Left renal cortex interstitium (tissue), 4 donors: ENCODE measurements around the gene EFHC1. TPM values are rescaled to one million over a fixed set of nuclear protein-coding genes. Genes with fewer than 3 reads are reported as not detected.

Experiments
- DNase-seq, 4 donors: peaks; one replicate each; pipeline ENCODE4 v3.0.0-alpha.2; 2013; ENCODE audit warnings: low read depth in 4 of 4, low spot score in 2 of 4, missing footprints in 1 of 4
- polyA plus RNA-seq, 4 donors: library from polyadenylated mRNA; unstranded; fragments of 120-200 nt; gene quantifications; one replicate each; pipeline ENCODE4 v1.2.1, GENCODE V29; 2013; ENCODE audit not compliant: insufficient read length in 4 of 4

The EFHC1 gene
- polyA plus RNA-seq, 4 donors, result 41.8 to 72.1 (median 55.4) TPM

DNA sequence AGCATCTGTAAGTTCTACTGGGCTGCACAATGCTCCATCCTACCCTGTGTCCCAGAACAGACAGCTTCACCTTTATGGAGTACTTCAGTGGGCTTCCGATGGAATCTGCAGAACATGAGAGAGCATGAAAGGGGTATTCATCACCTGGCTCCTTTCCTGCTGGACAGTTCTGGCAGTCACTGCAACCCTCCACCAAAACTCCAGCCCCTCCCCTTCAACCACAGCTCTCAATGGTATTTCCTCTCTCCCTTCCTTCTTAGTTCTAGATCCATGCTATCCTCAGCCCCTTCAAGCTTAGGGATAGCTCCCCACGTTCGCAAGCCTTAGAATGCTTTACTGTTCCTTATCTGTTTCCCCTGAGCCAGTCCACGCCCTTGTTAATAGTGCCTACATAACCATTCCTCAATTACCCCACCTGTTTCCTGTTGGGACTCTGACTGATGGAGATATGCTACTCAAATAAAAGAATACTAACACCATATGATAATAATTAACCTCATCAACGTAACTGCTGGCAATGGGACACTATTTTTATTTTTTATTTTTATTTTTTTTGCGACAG lies 130.0 kb downstream of the EFHC1 start:
- DNase-seq, result no peak

- DNase-seq, result no peak
Observed at GRCh38 chr6:52550870-52551269, 130.7 kb downstream of the EFHC1 start.

- DNase-seq, result peak in 1 of 4 donors; percentile 46
Observed at GRCh38 chr6:52551483-52552277, 131.5 kb downstream of the EFHC1 start.

DNA sequence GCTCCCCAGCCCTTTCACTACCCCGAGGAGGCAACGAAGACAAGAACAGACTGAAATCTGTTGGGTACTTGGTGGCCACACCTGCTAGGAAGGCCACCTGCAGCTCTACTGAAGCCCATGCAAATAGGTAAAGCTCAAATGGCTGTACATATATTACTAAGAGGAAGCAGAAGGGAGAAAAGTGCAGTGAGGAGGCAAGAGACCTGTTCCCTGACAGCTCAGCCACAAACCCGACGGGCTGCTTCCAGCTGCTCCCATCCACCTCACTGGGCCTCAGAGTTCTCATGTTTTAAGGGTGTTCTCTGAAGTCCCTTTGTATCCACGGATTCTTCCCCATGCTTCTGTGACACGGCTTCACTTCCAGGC lies 132.1 kb downstream of the EFHC1 start:
- no peak for DNase-seq

DNA sequence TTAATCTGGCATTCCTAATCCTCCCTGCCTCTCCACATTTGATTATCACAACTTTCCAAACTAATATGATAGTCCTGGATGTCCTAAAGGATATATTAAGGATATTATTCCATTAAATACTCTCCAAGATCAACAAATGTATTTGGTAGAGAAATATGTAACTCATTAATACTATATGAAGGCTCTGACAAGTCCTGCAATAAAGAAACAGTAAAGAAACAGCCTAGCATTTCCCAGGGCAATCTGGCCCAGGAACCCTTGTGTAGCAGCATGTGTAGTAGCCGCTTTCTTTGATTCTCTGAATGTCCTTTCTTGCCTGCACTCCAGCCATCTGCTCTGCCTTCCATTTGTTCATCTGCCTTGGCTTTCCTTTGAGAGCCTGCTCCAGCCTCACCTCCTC lies 133.0 kb downstream of the EFHC1 start:
- DNase-seq, result no peak

DNA sequence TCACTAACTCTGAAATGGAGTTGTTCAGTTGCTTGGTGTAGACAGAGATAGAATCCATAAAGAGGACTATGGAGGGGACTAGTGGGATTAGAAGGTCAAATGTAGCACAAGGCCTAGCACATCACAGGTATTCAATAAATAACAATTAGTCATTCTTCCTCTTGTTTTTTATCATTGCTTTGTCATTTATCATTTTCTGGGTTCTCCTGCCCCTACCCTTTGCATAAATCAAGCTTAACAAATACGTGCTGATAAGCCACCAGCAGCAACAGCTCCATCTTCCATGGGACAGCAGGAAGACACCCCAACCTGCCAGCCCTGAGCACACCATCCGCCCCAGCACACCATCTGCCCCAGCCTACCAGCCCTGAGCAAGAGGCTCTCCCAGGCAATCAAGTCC lies 133.6 kb downstream of the EFHC1 start:
- no peak for DNase-seq

- DNase-seq, result no peak
Observed at GRCh38 chr6:52554684-52555280, 134.6 kb downstream of the EFHC1 start.

DNA sequence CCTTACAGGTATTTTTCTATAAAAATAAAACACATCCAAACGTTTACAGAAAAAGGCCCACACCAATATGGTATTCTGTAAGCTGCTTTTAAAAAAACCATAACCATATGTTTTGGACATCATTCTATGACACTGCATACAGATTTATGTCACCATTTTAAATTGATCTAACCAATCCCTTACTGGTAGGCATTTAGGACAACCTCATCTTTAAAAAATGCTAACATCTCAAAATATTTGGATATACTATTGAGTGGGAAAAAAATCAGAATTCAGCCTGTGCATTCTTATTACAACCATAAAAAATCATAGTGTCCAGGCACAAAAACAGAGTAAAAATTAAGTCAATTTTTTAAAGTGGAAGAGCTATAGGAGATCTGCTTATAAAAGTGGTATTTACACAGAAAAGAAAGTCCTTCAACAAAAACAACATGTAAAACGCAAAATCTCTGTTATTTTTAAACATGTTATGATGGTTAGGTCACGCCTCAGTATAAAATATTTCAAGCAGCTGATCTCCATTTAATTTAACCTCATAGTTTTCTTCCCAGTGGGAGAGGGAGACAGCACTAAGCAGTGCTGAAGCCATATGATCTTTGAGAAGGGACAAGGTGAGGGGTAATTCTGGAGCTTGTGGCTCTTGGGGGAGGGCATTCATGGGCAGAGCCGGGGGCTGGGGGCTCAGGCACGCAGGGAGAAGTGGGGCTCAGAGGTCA lies 135.5 kb downstream of the EFHC1 start:
- no peak for DNase-seq

DNA sequence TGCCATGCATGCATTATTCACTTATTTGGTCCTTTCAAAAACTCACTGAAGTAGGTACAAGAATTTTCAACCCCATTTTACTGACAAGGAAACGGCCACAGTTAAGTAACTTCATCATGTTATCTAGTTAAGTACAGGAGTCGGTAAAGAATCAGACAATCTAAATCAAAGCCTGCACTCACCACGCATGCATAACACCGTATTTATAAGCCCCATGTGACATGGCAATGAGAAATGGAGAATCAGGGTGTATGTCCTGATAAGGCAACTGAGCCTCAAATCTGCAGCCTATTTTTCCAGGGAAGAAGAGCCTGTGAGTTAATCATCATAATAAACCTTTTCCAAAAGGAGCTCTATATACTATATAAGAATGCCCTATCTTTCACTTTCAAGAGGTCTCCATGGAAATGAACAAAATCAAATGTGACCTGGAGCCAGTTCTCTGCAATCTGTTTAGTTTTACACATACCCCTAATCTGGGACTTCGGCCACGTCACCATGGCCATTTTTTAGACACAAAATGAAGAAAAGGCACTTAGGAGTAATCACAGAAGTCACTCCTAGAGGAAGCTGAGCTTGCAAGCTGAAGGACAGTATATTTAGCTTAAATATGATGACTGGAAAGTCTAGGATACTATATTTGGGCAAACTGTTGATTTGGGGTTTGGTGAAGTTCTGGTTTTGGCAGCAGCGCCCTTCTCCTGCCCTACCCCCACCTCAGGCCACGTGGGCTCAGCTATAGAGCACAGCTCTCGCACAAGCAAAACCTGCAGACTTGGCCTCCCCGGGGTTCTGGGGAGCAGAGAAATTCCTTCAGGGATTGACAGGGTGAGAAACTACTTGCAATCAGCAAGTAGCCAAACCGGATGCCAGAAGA lies 137.5 kb downstream of the EFHC1 start:
- no peak for DNase-seq

- no peak for DNase-seq
Observed at GRCh38 chr6:52558266-52559000, 138.3 kb downstream of the EFHC1 start.

DNA sequence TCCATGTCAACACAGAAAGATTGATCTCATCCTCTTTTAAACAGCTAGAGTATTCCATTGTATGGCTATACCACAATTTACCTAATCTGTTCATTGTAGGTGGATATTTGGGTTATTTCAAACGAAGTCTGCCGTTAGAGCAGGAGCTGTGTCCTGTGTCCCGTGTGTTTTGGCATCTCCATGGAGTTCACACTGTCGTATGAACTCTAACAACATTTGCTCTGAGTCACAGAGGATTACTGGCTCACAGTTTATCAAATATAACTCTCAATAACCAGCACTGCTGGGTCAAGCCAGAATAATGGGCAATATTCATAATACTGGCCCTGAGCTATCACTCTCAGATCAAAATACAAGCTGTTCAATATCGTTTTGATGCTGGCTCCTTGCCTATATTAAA lies 140.3 kb downstream of the EFHC1 start:
- DNase-seq, result no peak

- no peak for DNase-seq
Observed at GRCh38 chr6:52562911-52563310, 142.8 kb downstream of the EFHC1 start.

GRCh38 chr6:52564856-52565255 lies 144.7 kb downstream of the EFHC1 start:
- DNase-seq, result no peak

DNA sequence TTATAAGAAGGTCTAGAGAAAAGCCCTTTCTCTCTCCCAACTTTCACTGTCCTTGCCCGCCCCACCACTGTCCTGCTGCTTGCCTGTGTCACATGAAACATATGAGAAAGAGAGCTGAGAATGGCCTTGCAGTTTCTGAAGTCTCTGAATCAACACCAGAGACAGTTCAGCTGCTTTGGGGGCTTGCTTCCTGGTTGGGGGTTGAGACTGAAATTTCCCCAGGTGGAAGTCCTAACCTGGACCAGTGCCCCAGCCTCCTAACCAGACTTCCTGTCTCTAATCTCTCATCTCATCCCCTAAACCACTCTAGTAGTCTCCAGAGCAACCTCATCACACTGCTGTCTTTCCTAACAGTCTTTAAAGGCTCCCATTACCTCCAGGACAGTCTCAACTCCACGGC lies 146.1 kb downstream of the EFHC1 start:
- no peak for DNase-seq

DNA sequence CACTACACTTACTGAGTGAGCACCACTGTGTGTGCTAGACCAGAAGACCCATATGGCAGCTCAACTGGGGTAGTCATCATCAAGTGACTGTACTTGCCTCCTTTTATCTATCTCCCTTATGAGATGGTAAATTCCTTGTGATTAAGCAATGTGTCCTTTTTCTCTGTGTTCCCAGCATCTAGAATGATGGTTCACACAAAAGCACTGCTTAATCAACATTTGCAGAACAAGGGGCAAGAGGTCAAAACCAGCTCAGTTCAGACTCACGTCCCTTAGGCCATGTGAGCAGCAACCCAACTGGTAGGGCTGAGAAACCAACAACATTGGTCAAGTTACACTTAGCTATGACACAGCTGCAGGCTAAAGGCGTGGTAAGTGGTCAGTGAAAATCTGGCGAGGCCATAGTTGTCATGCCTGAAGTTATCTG lies 146.7 kb downstream of the EFHC1 start:
- no peak for DNase-seq

DNA sequence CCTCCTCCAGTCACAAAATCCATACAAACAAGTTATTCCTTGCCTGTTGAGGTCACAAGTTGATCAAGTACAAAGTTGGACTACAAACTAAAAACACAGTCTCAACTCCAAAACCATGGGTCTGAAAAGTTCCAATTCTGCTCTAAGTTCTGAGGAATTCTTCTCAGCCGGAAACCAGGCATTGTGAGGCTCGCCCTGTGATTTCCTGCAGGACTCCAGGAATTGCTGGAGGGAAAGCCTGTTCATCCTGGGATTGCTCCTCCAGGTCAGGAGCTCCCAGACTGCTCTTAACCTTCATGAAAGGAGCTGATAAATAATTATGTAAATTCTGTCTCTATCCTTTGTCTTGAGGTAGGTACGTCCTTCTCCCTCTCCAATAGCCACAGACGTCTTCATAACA lies 148.2 kb downstream of the EFHC1 start:
- DNase-seq, result no peak

- DNase-seq, result no peak
Observed at GRCh38 chr6:52570291-52570700, 150.2 kb downstream of the EFHC1 start.

DNA sequence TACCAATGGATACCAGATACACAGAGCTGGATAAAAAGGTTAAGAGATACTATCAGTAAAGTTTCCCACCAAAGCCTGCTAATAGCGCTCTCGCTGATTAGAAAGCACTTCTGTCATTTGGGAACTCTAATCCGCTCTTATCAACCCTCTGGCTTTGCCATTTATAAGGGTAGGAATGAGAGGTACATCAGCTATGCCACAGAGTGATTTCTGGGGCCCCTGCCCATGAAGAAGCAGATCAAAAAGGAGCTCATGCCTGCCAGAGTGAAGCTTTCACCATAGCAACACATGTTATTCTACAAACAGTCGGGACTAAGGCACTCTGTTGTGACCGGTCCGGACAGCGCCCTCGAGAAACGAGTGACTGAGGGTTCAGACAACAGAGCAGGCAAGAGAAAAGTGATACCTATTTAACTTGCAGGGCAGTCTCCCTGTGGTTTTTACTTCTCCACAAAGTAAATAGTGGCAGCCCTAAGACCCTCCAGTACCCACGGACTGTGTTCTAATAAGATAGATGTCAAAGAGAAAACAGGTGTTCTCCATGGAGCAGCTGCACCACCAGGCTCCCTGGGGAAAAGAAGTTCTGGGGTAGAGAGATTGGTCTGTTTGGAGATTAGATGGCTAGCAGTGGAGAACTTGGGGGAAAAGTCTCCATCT lies 151.1 kb downstream of the EFHC1 start:
- DNase-seq, result peak in 1 of 4 donors; percentile 45

GRCh38 chr6:52572536-52572935 lies 152.4 kb downstream of the EFHC1 start:
- DNase-seq, result no peak
